Stimulated activated CD8-positive, alpha-beta memory T cell treated with anti-CD3 and anti-CD28 coated beads, Interleukin-4, amount 100 ng/mL, for 48 hours (primary cell): ENCODE results near the gene TUBGCP6.

Experiments
- DNase-seq: peaks from one replicate; pipeline ENCODE4 v3.0.0-alpha.2; 2020

TUBGCP6 gene

DNA sequence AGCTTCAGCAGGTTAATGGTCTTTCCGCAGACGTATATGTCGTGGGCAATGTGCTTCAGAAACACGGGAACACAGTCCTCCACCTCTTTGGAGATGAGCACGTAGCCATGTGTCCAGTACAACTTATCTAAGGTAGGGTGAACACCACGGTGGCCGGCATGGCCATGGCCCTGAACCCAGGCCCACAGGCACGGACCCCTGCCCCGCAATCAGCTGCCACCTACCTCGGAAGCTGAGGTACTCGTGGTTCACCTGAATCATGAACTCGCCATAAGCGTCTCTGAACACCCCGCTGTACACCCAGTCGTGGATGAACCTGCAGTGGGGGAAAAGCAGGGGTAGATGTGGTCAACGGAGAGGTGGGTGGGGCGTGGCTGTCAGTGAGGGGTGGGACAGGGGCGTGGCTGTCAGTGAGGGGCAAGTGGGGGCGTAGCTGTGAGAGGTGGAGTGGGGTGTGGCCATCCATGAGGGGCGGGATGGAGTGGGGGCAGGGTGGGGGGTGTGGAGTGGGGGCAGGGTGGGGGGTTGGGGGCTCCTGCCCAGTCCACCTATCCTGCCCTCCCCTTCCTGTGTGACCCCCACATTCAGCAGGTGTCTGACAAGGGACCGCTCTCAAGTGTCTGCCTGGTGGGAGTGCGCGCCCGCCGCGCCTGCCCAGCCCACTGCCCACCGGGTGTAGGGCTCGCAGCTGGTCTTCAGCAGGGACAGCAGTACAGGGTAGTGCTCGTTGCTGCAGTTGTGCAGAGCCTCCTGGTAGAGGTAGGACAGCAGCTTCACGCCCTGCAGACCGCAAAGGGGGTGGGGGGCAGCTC is 18.6 kb downstream of the TUBGCP6 start:
- DNase-seq, result no peak

GRCh38 chr22:50225200-50225969 is 19.4 kb downstream of the TUBGCP6 start:
- no peak for DNase-seq

DNA sequence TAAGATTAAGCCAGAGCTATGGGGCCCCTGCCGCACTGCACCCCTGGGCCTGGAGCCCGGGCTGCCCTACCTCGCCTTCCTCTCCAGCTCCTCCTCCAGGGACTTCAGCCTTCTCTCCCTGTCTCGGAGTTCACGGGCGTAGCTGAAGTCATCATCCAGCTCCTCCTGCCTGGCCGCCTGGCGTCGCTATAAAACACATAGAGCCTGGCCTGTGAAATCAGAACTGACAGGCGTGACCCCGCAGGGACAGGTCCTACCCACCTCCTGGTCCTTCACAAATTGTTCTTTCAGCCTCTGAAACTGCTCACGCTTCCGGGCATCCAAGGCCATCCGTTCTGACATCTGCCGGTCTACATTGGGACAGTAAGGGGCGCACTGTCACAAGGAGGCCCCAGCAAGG is 20.8 kb downstream of the TUBGCP6 start:
- no peak for DNase-seq

GRCh38 chr22:50222508-50222907 is 22.3 kb downstream of the TUBGCP6 start:
- DNase-seq, result no peak

DNA sequence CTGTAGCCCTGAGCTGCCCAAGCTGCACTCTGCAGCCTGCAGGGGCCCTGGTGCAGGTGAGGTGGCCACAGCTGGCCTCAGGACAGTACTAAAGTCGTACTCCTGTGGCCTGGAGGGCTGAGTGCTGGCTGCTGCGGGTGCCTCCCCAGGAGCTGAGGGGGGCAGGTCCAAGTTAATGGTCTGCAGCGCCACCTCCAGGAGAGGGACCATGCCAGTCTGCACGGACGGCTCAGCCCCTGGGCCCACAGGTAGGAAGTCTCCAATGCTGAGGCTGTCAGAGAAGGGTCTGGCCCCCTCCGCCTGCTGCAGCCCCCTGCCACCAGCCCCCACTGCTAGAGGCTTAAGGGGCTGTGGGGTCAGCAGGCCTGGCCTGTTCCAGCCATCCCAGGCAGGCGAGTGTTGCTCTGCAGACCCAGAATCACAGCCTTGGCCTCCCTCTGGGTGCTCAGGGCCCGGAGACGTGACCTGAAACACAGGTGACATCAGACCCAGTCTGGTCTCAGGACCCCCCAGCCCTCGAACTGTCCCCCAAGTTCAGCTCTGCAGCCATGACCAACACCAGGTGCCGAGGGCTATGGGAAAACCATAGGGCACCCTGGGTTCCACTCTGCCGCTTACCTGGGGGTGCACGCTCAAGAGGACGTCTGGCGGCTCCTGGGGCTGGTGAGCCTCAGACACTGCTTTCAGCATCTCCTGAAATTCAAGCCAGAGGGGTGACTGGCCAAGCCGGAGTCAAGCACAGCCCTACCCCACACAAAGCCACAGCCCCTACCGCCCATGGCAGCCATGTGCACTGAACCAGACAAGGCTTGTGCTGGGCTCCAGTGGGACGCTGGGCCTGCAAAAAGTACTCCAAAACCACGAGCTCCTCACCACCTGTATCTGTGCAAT is 23.2 kb downstream of the TUBGCP6 start:
- no peak for DNase-seq

GRCh38 chr22:50220603-50221409 is 24.0 kb downstream of the TUBGCP6 start:
- DNase-seq, result no peak

GRCh38 chr22:50219800-50220602 is 24.8 kb downstream of the TUBGCP6 start:
- no peak for DNase-seq

- DNase-seq, result no peak
Measured at GRCh38 chr22:50218996-50219727, 25.7 kb downstream of the TUBGCP6 start.

- DNase-seq, result no peak
Measured at GRCh38 chr22:50218153-50218995, 26.4 kb downstream of the TUBGCP6 start.

GRCh38 chr22:50217543-50218152 is 27.2 kb downstream of the TUBGCP6 start:
- DNase-seq, result no peak

DNA sequence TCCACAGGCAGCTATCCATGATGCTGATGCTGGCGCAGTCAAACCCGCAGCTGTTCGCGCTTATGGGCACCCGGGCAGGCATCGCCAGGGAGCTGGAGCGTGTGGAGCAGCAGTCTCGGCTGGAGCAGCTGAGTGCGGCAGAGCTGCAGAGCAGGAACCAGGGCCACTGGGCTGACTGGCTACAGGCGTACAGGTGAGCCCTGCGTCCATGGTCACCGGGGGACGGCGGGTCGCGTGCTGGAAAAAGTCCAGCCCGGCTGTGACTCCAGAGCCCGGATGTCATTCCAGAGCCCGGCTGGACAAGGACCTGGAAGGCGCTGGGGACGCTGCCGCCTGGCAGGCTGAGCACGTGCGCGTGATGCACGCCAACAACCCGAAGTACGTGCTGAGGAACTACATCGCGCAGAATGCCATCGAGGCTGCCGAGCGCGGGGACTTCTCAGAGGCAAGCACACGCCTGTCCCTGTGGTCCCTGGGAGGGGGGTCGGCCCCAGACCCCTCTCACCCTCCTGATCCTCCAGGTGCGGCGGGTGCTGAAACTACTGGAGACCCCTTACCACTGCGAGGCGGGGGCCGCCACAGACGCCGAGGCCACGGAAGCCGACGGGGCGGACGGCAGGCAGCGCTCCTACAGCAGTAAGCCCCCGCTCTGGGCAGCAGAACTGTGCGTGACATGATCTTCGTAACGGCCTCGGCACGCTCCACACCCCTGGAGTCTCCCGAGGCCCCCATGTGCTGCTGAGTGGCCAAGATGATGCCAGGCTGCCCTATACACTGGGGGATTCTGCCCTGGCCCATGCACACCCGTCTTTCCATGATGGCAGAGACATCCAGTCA is 27.9 kb downstream of the TUBGCP6 start:
- no peak for DNase-seq

GRCh38 chr22:50216055-50216683 is 28.7 kb downstream of the TUBGCP6 start:
- DNase-seq, result no peak

DNA sequence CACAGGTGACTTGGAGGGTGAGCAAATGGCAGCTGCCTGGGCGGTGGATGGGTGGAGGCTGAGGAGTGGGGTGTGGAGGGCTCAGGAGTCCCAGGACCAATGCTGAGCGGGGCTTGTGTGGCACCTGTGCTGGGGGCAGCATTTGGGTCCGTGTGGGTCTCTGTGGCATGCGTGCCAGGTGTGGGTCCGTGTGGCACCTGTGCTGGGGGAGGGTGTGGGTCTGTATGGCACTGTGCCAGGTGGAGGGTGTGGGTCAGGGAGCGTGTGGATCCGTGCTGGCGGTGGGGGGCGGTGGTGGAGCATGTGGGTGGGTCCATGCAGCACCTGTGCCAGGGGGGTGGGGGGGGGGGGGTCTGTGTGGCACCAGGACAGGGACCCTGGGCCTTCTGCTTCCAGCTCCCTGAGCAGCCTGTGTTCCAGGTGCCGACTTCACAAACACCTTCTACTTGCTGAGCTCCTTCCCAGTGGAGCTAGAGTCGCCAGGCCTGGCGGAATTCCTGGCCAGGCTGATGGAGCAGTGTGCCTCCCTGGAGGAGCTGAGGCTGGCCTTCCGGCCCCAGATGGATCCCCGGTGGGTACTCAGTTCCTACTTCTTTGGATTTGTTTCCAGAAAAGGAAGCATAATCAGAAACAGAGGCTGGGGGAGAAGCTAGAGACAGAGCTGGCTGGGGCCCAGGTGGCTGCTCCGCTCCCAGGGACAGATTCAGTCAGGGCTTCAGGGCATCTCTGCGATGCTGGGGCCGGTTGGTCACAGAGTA is 29.3 kb downstream of the TUBGCP6 start:
- no peak for DNase-seq

- no peak for DNase-seq
Measured at GRCh38 chr22:50213263-50213662, 31.6 kb downstream of the TUBGCP6 start.

GRCh38 chr22:50211147-50211546 is 33.7 kb downstream of the TUBGCP6 start:
- DNase-seq, result no peak

DNA sequence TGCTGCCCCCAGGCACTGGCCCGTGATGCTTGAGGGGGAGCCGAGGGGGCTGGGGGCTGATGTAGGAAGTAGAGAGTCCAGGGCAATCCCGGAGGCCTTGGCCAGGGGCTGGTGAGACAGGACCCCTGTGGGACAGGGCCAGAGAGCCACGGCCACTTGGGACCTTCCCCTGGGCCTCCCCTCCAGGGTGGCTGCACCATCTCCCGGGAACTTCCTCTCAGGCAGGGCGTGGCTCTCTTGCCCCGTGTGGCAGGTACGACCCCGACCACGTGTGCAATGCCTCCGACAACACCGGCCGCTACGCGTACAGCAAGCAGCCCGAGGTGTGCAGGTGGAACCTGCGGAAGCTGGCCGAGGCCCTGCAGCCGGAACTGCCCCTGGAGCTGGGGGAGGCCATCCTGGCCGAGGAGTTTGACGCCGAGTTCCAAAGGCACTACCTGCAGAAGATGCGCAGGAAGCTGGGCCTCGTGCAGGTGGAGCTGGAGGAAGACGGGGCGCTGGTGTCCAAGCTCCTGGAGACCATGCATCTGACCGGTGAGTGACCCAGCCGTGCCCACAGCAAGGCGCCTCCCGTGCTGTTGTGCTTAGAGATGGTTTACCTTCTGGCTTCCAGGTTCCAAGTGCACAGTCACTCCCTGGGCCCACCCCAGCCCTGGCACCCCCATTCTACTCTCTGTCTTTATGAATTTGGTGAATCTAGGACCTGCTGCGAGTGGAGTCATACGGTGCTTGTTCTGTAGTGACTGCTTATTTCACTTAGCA is 34.3 kb downstream of the TUBGCP6 start:
- DNase-seq, result no peak
